BE2C (cell line): Measurements from ENCODE around the gene TSC22D1.

Experiments used
- DNase-seq: peaks from one replicate; pipeline ENCODE4 v3.0.0-alpha.2; 2020
- H3K27me3 ChIP-seq: fragments of 250-450 bp; sonication (Bioruptor Pico); 2 replicates; pipeline ENCODE4 v1.5.1; 2020; ENCODE audit warnings: mild to moderate bottlenecking
- H3K36me3 ChIP-seq: fragments of 250-450 bp; sonication (Bioruptor Pico); 2 replicates; pipeline ENCODE4 v1.5.1; 2020; ENCODE audit warnings: mild to moderate bottlenecking
- H3K4me1 ChIP-seq: fragments of 250-450 bp; sonication (Bioruptor Pico); 2 replicates; pipeline ENCODE4 v1.5.1; 2020
- H3K4me3 ChIP-seq: 2 replicates; pipeline ENCODE4 v1.5.1; 2011; ENCODE audit warnings: low read depth, low read length
- H3K9me3 ChIP-seq: fragments of 250-450 bp; sonication (Bioruptor Pico); 2 replicates; pipeline ENCODE4 v1.5.1; 2020
- CTCF ChIP-seq: IDR thresholded peaks from 2 replicates; pipeline ENCODE4 v1.5.1; 2012; ENCODE audit warnings: mild to moderate bottlenecking, low read depth, low read length

Gene TSC22D1

GRCh38 chr13:44576351-44577235 is 463 bp upstream of the TSC22D1 start:
- DNase-seq, result peak; percentile 42
- H3K36me3 ChIP-seq, result no peaks in the 10 kb centered on the region; the same call in none of the 2 replicates
- peak overlapping the region; percentile 93 for H3K4me3 ChIP-seq
- no peaks in the 10 kb centered on the region; the same call in none of the 2 replicates for H3K4me1 ChIP-seq
- no peaks in the 10 kb centered on the region for H3K9me3 ChIP-seq
- H3K27me3 ChIP-seq, result no peaks in the 10 kb centered on the region
- no peak for TF ChIP-seq CTCF

GRCh38 chr13:44575035-44575434 is 1.1 kb downstream of the TSC22D1 start:
- no peak for DNase-seq
- no peak for TF ChIP-seq CTCF
- no peaks in the 10 kb centered on the region; the same call in none of the 2 replicates for H3K4me1 ChIP-seq
- H3K36me3 ChIP-seq, result no peaks in the 10 kb centered on the region; the same call in none of the 2 replicates
- no peaks in the 10 kb centered on the region for H3K9me3 ChIP-seq
- peak overlapping the region; percentile 93 for H3K4me3 ChIP-seq
- H3K27me3 ChIP-seq, result no peaks in the 10 kb centered on the region

GRCh38 chr13:44574466-44574855 is 1.7 kb downstream of the TSC22D1 start:
- Histone ChIP-seq H3K36me3 (no peaks in the 10 kb centered on the region; the same call in none of the 2 replicates), H3K4me1 (no peaks in the 10 kb centered on the region; the same call in none of the 2 replicates), H3K4me3 (peak overlapping the region; percentile 93; the same call in 1 of the 2 replicates), H3K27me3 (no peaks in the 10 kb centered on the region), H3K9me3 (no peaks in the 10 kb centered on the region)
- no peak for DNase-seq
- TF ChIP-seq CTCF, result no peak

GRCh38 chr13:44573790-44574465 is 2.2 kb downstream of the TSC22D1 start:
- peak; percentile 50 for DNase-seq
- no peaks in the 10 kb centered on the region for H3K9me3 ChIP-seq
- H3K27me3 ChIP-seq, result no peaks in the 10 kb centered on the region
- H3K4me3 ChIP-seq, result peak overlapping the region; percentile 30
- H3K4me1 ChIP-seq, result no peaks in the 10 kb centered on the region; the same call in none of the 2 replicates
- H3K36me3 ChIP-seq, result no peaks in the 10 kb centered on the region; the same call in none of the 2 replicates
- peak; percentile 67 for TF ChIP-seq CTCF

- Histone ChIP-seq H3K4me3 (no peak overlapping the region; the same call in 1 of the 2 replicates), H3K4me1 (no peaks in the 10 kb centered on the region; the same call in none of the 2 replicates), H3K36me3 (no peaks in the 10 kb centered on the region; the same call in none of the 2 replicates), H3K27me3 (no peaks in the 10 kb centered on the region), H3K9me3 (no peaks in the 10 kb centered on the region)
- no peak for TF ChIP-seq CTCF
- DNase-seq, result no peak
These were observed 3.1 kb downstream of the TSC22D1 start for GRCh38 chr13:44573071-44573470.

- no peaks in the 10 kb centered on the region for H3K36me3 ChIP-seq
- no peak for TF ChIP-seq CTCF
- DNase-seq, result no peak
- no peaks in the 10 kb centered on the region for H3K27me3 ChIP-seq
- no peak overlapping the region for H3K4me3 ChIP-seq
- H3K9me3 ChIP-seq, result no peaks in the 10 kb centered on the region
- no peaks in the 10 kb centered on the region for H3K4me1 ChIP-seq
These were observed 9.5 kb downstream of the TSC22D1 start for GRCh38 chr13:44566601-44567000.
